ENCODE results near the gene MAML3.

DNA sequence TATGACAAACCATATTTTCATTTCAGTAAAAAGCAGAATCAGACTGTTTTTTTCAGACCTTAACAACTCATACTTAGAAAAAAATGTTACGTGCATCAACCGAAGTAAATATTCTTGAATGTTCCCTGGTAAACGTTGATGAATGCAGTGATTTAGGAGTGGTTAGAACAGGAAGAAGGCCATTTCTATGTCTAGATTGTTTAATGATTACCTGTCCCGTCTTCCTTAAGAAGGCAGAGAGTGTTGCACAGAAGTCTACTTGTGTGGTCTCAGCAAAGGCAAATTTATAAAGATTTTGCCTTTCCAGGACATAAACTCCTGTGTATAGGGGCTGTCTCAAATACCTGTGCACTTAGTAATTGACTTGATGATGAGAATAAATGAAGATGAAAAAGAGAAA, 353.9 kb downstream of the MAML3 start:
- TF ChIP-seq, protein P1, sequence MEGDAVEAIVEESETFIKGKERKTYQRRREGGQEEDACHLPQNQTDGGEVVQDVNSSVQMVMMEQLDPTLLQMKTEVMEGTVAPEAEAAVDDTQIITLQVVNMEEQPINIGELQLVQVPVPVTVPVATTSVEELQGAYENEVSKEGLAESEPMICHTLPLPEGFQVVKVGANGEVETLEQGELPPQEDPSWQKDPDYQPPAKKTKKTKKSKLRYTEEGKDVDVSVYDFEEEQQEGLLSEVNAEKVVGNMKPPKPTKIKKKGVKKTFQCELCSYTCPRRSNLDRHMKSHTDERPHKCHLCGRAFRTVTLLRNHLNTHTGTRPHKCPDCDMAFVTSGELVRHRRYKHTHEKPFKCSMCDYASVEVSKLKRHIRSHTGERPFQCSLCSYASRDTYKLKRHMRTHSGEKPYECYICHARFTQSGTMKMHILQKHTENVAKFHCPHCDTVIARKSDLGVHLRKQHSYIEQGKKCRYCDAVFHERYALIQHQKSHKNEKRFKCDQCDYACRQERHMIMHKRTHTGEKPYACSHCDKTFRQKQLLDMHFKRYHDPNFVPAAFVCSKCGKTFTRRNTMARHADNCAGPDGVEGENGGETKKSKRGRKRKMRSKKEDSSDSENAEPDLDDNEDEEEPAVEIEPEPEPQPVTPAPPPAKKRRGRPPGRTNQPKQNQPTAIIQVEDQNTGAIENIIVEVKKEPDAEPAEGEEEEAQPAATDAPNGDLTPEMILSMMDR (IDR thresholded peaks at IDR 0.05): no peak
- TF ChIP-seq POLR2A (IDR thresholded peaks at IDR 0.05): no peak
- TF ChIP-seq POLR2AphosphoS5 (IDR thresholded peaks at IDR 0.05): no peak

Data from suprapubic skin (tissue), 4 donors.